AG10803 (cell line): ENCODE data around the gene TTLL12.

Experiments used
- DNase-seq: peaks from one replicate; pipeline ENCODE4 v3.0.0; 2010; ENCODE audit warnings: low read depth
- H3K4me3 ChIP-seq: 2 replicates; pipeline ENCODE4 v1.5.1; 2011; ENCODE audit warnings: mild to moderate bottlenecking, low read length, control low read depth
- TF ChIP-seq, protein P1 (sequence below): conservative IDR thresholded peaks from 2 replicates; pipeline ENCODE4 v1.5.1; 2011; ENCODE audit warnings: mild to moderate bottlenecking, low read length, control low read depth, inconsistent platforms

The TTLL12 gene

DNA sequence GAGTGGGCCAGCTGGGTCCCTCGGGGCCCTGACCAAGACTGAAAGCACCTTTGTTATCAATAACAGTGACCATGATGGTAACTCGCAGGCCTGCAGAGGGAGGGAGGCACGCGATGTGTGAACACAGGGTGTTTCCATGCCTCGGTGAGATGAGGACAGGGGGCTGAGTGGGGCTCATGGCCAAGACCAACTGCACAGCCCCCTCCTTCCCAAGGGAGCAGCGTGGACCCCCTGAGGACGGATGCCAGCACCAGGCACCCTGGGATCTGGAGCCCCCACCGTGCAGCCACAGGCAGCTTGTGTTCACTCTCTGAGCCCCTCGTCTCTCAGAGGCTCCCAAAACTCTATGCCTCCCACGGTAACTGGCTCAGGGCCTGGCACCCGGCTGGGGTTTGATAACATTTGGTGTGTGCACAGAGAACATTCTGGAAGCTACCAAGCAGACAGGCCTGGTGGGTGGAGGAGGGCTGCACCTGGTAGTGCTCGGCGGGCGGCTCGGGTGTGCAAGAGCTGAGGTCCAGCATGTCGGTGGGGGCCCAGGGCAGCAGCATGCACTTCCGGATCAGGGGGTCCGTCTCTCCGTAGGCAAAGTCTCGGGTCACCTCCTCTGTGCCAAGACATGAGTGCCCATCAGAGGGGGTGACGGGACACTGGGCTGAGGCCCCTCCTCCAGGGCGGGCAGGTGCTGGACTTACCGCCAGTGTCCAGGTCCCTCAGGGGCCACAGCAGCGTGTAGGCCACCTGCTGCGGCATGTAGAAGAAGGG, 7.6 kb downstream of the TTLL12 start:
- H3K4me3 ChIP-seq = no peak overlapping the region
- no peak for DNase-seq
- TF ChIP-seq, protein P1, sequence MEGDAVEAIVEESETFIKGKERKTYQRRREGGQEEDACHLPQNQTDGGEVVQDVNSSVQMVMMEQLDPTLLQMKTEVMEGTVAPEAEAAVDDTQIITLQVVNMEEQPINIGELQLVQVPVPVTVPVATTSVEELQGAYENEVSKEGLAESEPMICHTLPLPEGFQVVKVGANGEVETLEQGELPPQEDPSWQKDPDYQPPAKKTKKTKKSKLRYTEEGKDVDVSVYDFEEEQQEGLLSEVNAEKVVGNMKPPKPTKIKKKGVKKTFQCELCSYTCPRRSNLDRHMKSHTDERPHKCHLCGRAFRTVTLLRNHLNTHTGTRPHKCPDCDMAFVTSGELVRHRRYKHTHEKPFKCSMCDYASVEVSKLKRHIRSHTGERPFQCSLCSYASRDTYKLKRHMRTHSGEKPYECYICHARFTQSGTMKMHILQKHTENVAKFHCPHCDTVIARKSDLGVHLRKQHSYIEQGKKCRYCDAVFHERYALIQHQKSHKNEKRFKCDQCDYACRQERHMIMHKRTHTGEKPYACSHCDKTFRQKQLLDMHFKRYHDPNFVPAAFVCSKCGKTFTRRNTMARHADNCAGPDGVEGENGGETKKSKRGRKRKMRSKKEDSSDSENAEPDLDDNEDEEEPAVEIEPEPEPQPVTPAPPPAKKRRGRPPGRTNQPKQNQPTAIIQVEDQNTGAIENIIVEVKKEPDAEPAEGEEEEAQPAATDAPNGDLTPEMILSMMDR = no peak

DNA sequence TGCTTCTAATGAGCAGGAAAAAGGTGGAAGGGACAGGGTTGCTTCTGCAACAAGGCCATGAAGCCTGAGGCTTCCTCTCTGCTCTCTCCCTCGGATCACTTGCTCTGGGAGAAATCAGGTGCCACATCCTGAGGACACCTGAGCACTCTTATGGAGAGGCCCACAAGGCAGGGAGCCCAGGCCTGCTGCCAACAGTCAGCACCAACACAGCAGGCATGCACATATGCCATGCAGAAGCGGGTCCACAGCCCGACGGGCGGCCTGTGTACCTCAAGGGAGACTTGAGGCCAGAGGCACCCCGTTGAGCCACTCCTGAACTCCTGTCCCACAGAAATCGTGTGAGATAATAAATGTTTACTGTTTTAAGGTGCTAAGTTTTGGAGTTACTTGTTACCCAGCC, 9.5 kb downstream of the TTLL12 start:
- no peak overlapping the region for H3K4me3 ChIP-seq
- TF ChIP-seq, protein P1 = no peak
- no peak for DNase-seq

DNA sequence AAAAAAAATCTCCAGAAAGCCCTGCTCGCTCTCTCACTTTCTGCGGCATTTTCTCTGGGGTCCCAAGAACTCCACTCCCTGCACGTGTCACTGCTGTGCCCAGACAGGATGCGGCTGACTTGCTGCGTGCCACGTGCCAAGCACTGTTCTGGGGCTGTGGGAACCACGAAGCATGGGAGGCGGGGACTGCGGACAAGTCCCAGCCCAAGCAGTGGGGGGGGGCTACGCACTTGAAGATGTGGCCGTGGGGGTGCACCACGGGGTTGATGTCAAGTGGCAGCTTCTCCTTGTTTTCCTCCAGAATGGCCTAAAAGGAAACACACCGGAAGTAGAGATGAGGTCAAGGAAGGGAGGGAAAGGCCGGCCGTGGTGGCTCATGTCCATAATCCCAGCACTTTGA, 10.8 kb downstream of the TTLL12 start:
- no peak for DNase-seq
- TF ChIP-seq, protein P1 = no peak
- no peak overlapping the region for H3K4me3 ChIP-seq

DNA sequence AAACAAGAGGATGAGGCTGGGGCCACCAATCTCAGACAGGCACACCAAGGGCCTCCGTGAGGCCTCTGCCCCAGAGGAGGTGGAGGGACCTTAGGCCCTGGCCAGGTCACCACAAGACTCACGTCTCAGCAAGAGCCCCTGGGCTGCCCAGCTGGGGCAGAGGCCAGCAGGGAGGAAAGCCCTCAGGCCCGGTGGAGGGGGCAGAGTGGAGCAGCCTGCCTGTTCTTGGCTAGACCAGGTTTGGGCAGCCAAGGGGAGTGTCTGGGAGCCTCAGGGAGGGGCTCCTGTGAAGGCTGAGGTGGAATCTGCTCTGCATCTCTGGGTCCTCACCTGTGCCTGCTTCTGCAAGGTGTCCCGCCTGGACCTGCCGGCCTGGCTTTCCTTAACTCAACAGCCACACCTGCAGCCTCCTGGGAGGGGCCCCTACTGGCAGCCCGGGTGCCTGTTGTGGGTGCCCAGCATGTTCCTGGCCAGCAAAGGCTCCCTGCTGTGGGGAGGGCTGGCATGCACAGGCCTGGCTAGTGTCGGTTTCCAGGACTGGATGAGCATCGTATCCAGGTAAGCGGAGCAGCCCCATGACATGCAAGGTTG, 11.9 kb downstream of the TTLL12 start:
- no peak for DNase-seq
- TF ChIP-seq, protein P1 = no peak
- no peak overlapping the region for H3K4me3 ChIP-seq

DNA sequence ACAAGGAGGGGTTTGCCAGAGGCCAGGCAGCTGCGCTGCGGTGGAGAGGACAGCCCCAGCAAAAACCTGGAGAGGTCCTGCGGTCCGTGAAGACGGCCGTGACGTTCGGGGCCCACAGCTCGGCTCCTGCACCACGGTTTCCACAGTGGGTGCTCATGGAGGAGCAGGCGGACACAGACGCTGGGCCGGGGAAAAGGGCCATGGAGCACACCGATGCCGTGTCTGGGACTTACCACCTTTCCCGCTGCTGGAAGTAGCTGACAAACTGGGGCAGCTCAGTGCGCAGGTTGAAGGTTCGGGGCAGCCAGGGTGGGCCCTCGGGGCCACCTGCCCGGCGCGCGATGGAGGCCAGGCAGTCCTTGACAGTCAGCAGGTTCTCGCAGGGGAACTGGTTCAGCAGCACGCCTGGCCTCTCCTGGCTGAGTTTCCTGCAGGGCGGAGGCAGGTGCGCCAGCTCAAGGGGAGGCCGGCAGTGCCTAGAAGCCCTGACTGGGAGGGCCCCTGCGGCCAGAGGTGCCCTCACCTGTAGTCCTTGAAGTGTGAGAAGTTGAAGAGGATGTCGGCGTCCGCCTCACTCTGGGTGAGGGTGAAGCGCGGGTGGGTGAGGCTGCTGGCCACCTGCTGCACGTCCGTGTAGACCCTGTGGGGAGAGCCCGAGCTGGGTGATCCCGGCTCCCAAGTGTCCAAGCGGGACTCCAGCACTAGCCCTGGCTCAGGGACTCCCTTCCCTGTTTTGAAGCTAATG, 12.8 kb downstream of the TTLL12 start:
- TF ChIP-seq, protein P1 = no peak
- no peak for DNase-seq
- H3K4me3 ChIP-seq = no peak overlapping the region

DNA sequence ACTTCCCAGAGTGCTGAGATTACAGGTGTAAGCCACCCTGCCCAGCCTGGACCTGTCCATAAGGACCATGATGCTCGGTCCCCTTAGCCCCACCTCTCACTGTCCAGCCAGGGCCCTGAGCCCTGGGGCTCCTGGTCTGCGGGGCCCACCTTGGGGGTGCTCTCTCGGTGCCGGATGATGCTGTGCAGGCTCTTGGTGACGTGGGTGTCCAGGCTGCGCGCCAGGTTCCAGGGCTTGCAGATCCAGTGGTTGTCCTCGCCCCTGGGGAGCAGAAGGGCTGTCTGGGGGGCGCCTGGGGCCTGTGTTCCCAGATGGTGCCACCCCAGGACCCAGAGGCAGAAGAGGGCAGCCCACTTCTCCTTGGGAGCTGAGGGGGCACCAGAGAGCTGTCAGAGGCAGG, 13.4 kb downstream of the TTLL12 start:
- H3K4me3 ChIP-seq = no peak overlapping the region
- no peak for DNase-seq
- TF ChIP-seq, protein P1 = no peak
